H1 (cell line): ENCODE results near the gene UHMK1. TPM values are rescaled to one million over a fixed set of nuclear protein-coding genes. Genes with fewer than 3 reads are reported as not detected.

ENCODE experiments used
- CTCF ChIA-PET: fragments of 300-600 bp; sonication (Branson Sonifier 250); formaldehyde crosslinking; loops from one replicate; lab custom pipeline; 2021; ENCODE audit not compliant: partially characterized antibody; lab: Charles Lee
- POLR2A ChIA-PET: fragments of 300-600 bp; sonication (Branson Sonifier 250); formaldehyde crosslinking; loops from one replicate; lab custom pipeline; 2021; ENCODE audit warnings: inconsistent platforms; ENCODE audit not compliant: partially characterized antibody; lab: Charles Lee
- DNase-seq, 2 experiments: peaks; one replicate each; pipeline versions ENCODE4 v3.0.0 to v3.0.0-alpha.2; 2010 to 2022; ENCODE audit warnings: low spot score in 2 of 2, low read depth in 1 of 2, mixed read lengths in 1 of 2
- FAIRE-seq: peaks from 2 replicates; lab custom pipeline; 2011; peaks lifted over from hg19 to GRCh38; lab: Jason Lieb, UNC
- H2AFZ ChIP-seq: 2 replicates; pipeline ENCODE4 v1.8.1; 2012; ENCODE audit warnings: low read length, inconsistent platforms
- H2AK5ac ChIP-seq: 2 replicates; pipeline ENCODE4 v1.6.1; 2013; ENCODE audit warnings: low read depth, low read length
- H2BK120ac ChIP-seq: replicated peaks from 2 replicates; pipeline ENCODE3; 2013; ENCODE audit warnings: low read depth, low read length, inconsistent platforms
- H2BK12ac ChIP-seq: 2 replicates; pipeline ENCODE4 v1.6.1; 2013; ENCODE audit warnings: low read depth, low read length
- H2BK15ac ChIP-seq: 2 replicates; pipeline ENCODE4 v1.6.1; 2013; ENCODE audit warnings: low read length
- H2BK20ac ChIP-seq: 2 replicates; pipeline ENCODE4 v1.6.1; 2013; ENCODE audit warnings: low read length
- H2BK5ac ChIP-seq: 2 replicates; pipeline ENCODE4 v1.6.1; 2013; ENCODE audit warnings: low read depth, low read length
- H3K14ac ChIP-seq: 2 replicates; pipeline ENCODE4 v1.6.1; 2013; ENCODE audit warnings: inconsistent platforms; ENCODE audit not compliant: insufficient read length
- H3K18ac ChIP-seq: 2 replicates; pipeline ENCODE4 v1.6.1; 2013; ENCODE audit warnings: low read length; ENCODE audit errors: extremely low read depth
- H3K23ac ChIP-seq: 2 replicates; pipeline ENCODE4 v1.6.1; 2013; ENCODE audit warnings: inconsistent platforms; ENCODE audit not compliant: insufficient read length
- H3K23me2 ChIP-seq: 2 replicates; pipeline ENCODE4 v1.6.1; 2013; ENCODE audit warnings: low read depth, low read length
- H3K27ac ChIP-seq: 2 replicates; pipeline ENCODE4 v1.6.1; 2011; ENCODE audit warnings: low read depth, low read length, inconsistent platforms
- H3K27me3 ChIP-seq, 4 experiments: replicated peaks in 1 of 4; 1 replicate in 1 of 4; 2 replicates in 3 of 4; pipeline versions ENCODE4 v1.6.1 to v1.8.1; 2011 to 2013; ENCODE audit warnings: low read length in 3 of 4, mild to moderate bottlenecking in 3 of 4, inconsistent platforms in 2 of 4, mixed read lengths in 2 of 4, moderate library complexity in 1 of 4; ENCODE audit not compliant: control insufficient read depth in 3 of 4, insufficient read depth in 3 of 4; ENCODE audit errors: extremely low read depth in 1 of 4
- H3K36me3 ChIP-seq, 4 experiments: 2 replicates each; pipeline versions ENCODE4 v1.6.1 to v1.8.1; 2011 to 2013; ENCODE audit warnings: mild to moderate bottlenecking in 4 of 4, low read length in 3 of 4, moderate library complexity in 2 of 4, control low read depth in 1 of 4, inconsistent platforms in 1 of 4; ENCODE audit not compliant: insufficient read depth in 4 of 4, control insufficient read depth in 2 of 4
- H3K4ac ChIP-seq: replicated peaks from 2 replicates; pipeline ENCODE3; 2013; ENCODE audit warnings: low read length, low read depth, mixed read lengths, inconsistent platforms; ENCODE audit not compliant: insufficient read length
- H3K4me1 ChIP-seq, 4 experiments: replicated peaks in 1 of 4; 1 replicate in 1 of 4; 2 replicates in 3 of 4; pipeline versions ENCODE4 v1.6.1 to v1.8.1; 2011 to 2013; ENCODE audit warnings: low read length in 3 of 4, inconsistent platforms in 2 of 4, mixed read lengths in 1 of 4; ENCODE audit not compliant: insufficient read depth in 4 of 4, control insufficient read depth in 3 of 4
- H3K4me2 ChIP-seq, 2 experiments: 2 replicates each; pipeline versions ENCODE4 v1.6.1 to v1.8.1; 2011 to 2013; ENCODE audit warnings: low read depth in 2 of 2, low read length in 2 of 2, control low read depth in 1 of 2, inconsistent platforms in 1 of 2, mild to moderate bottlenecking in 1 of 2; ENCODE audit not compliant: insufficient read depth in 1 of 2
- H3K4me3 ChIP-seq, 4 experiments: fragments of 200-600, 300-600 bp in 1 of 4; sonication (generic), shearing (Covaris generic), sonication (Bioruptor Twin) in 1 of 4; 2 replicates each; pipeline versions ENCODE4 v1.5.1 to v1.8.1; 2011 to 2016; ENCODE audit warnings: low read length in 4 of 4, low read depth in 3 of 4, control low read depth in 2 of 4, inconsistent platforms in 2 of 4, mild to moderate bottlenecking in 2 of 4, mixed read lengths in 1 of 4, moderate library complexity in 1 of 4; ENCODE audit not compliant: insufficient read depth in 2 of 4; ENCODE audit errors: extremely low read depth in 1 of 4
- H3K56ac ChIP-seq: replicated peaks from 2 replicates; pipeline ENCODE3; 2013; ENCODE audit warnings: low read depth, mild to moderate bottlenecking, mixed read lengths, low read length, inconsistent platforms; ENCODE audit not compliant: insufficient read length
- H3K79me1 ChIP-seq: 2 replicates; pipeline ENCODE4 v1.6.1; 2013; ENCODE audit warnings: low read depth, low read length, control low read depth
- H3K79me2 ChIP-seq, 2 experiments: 2 replicates each; pipeline versions ENCODE4 v1.6.1 to v1.8.1; 2012 to 2013; ENCODE audit warnings: low read length in 2 of 2, mild to moderate bottlenecking in 2 of 2, inconsistent platforms in 1 of 2; ENCODE audit not compliant: insufficient read depth in 2 of 2, control insufficient read depth in 1 of 2
- H3K9ac ChIP-seq, 4 experiments: replicated peaks in 1 of 4; 1 replicate in 1 of 4; 2 replicates in 3 of 4; pipeline versions ENCODE4 v1.6.1 to v1.8.1; 2011 to 2013; ENCODE audit warnings: low read depth in 3 of 4, low read length in 3 of 4, control low read depth in 2 of 4, mild to moderate bottlenecking in 2 of 4, moderate library complexity in 2 of 4, inconsistent platforms in 1 of 4; ENCODE audit errors: extremely low read depth in 1 of 4
- H3K9me3 ChIP-seq, 2 experiments: 2 replicates each; pipeline versions ENCODE4 v1.6.1 to v1.8.1; 2012 to 2013; ENCODE audit warnings: mild to moderate bottlenecking in 2 of 2, moderate library complexity in 2 of 2, control low read depth in 1 of 2, inconsistent platforms in 1 of 2, low read depth in 1 of 2, low read length in 1 of 2, mixed read lengths in 1 of 2; ENCODE audit not compliant: insufficient read depth in 2 of 2
- H4K20me1 ChIP-seq, 2 experiments: replicated peaks in 1 of 2; 2 replicates each; pipeline versions ENCODE3 to v1.8.1; 2011 to 2013; ENCODE audit warnings: inconsistent platforms in 2 of 2, low read length in 2 of 2, mild to moderate bottlenecking in 1 of 2; ENCODE audit not compliant: insufficient read depth in 2 of 2, control insufficient read depth in 1 of 2
- H4K5ac ChIP-seq: 2 replicates; pipeline ENCODE4 v1.6.1; 2013; ENCODE audit warnings: low read length, low read depth, mixed read lengths, inconsistent platforms; ENCODE audit not compliant: insufficient read length
- H4K8ac ChIP-seq: 2 replicates; pipeline ENCODE4 v1.8.0; 2013; ENCODE audit warnings: mild to moderate bottlenecking, moderate library complexity, low read length, inconsistent platforms; ENCODE audit not compliant: insufficient read depth; ENCODE audit errors: extremely low read depth
- H4K91ac ChIP-seq: replicated peaks from 2 replicates; pipeline ENCODE3; 2013; ENCODE audit warnings: low read length, mixed read lengths, inconsistent platforms; ENCODE audit not compliant: insufficient read length
- BACH1 ChIP-seq: IDR thresholded peaks from 2 replicates; pipeline ENCODE4 v1.6.1; 2012; ENCODE audit warnings: low read length, improper control_type of control experiment
- CBX5 ChIP-seq: fragments of 300-800, 300-1000 bp; sonication (generic); IDR thresholded peaks from 2 replicates; pipeline ENCODE4 v1.7.1; 2016; ENCODE audit warnings: antibody characterized with exemption, low read length, low read depth
- E2F6 ChIP-seq: IDR thresholded peaks from 2 replicates; pipeline ENCODE4 v1.6.1; 2012; ENCODE audit warnings: inconsistent platforms
- EGR1 ChIP-seq: IDR thresholded peaks from 2 replicates; pipeline ENCODE4 v1.6.1; 2011; ENCODE audit warnings: low read depth, low read length, borderline replicate concordance
- GABPA ChIP-seq: IDR thresholded peaks from 2 replicates; pipeline ENCODE4 v1.6.1; 2011; ENCODE audit warnings: mild to moderate bottlenecking, low read length, moderate library complexity, borderline replicate concordance; ENCODE audit not compliant: insufficient read depth
- GTF2F1 ChIP-seq: IDR thresholded peaks from 2 replicates; pipeline ENCODE4 v1.6.1; 2012; ENCODE audit warnings: low read depth, low read length, improper control_type of control experiment, borderline replicate concordance
- KDM5A ChIP-seq: fragments of 200-600 bp; IDR thresholded peaks from 2 replicates; pipeline ENCODE4 v1.7.1; 2012; ENCODE audit warnings: mild to moderate bottlenecking, low read length, inconsistent platforms, mixed read lengths
- NRF1 ChIP-seq: IDR thresholded peaks from 2 replicates; pipeline ENCODE4 v1.6.1; 2011; ENCODE audit warnings: mild to moderate bottlenecking, low read depth, low read length, improper control_type of control experiment
- POLR2A ChIP-seq, 2 experiments: IDR thresholded peaks; 1 replicate in 1 of 2; 2 replicates in 1 of 2; pipeline ENCODE4 v1.6.1; 2011; ENCODE audit warnings: low read depth in 2 of 2, low read length in 2 of 2, mild to moderate bottlenecking in 2 of 2; ENCODE audit errors: control extremely low read depth in 1 of 2
- SIRT6 ChIP-seq: IDR thresholded peaks from one replicate; pipeline ENCODE4 v1.7.1; 2012; ENCODE audit warnings: low read length, inconsistent platforms
- SUZ12 ChIP-seq: fragments of 200-600 bp; sonication (generic); IDR thresholded peaks from 2 replicates; pipeline ENCODE4 v1.6.1; 2012; ENCODE audit warnings: mild to moderate bottlenecking, inconsistent platforms, low read length, moderate library complexity, mixed read lengths
- TAF1 ChIP-seq: IDR thresholded peaks from 2 replicates; pipeline ENCODE4 v1.6.1; 2011; ENCODE audit warnings: mild to moderate bottlenecking, low read depth, low read length
- WGBS, 2 experiments: shearing (Covaris generic) in 1 of 2; methylation state at CpG; one replicate each; pipeline versions ENCODE4 v1.1.6 to v1.1.7; 2013 to 2015; ENCODE audit warnings: low lambda C conversion rate in 2 of 2, mixed read lengths in 2 of 2, inconsistent platforms in 1 of 2, low coverage in 1 of 2, missing lambda C conversion rate in 1 of 2; ENCODE audit not compliant: insufficient replicate concordance in 2 of 2, insufficient coverage in 1 of 2, insufficient read length in 1 of 2; ENCODE audit errors: extremely low coverage in 1 of 2, missing lambda C conversion rate in 1 of 2; 5-methylcytosine and 5-hydroxymethylcytosine counted together
- polyA plus RNA-seq, 7 experiments: library from polyadenylated mRNA; depleted of rRNA in 3 of 7; stranded (reverse) in 5 of 7; unstranded in 2 of 7; fragments of >200 nt in 5 of 7; fragments of 200-250 nt in 2 of 7; gene quantifications; 1 replicate in 5 of 7; 2 replicates in 1 of 7; 4 replicates in 1 of 7; pipeline versions ENCODE4 v1.2.1 to v1.2.3, GENCODE V29; 2011 to 2013; ENCODE audit warnings: missing spikeins in 2 of 7, mixed read lengths in 2 of 7
- total RNA-seq: library from RNA; stranded (reverse); fragmentation: NEBNext Ultra II Directional; extraction: Animal tissue kit (Norgen Biotek cat#: 25700); gene quantifications from 2 replicates; pipeline ENCODE4 v1.2.1, GENCODE V29; 2021

UHMK1 gene
- total and polyA plus RNA-seq, 2 of the 8 experiments (the other 6 are each of a cell fraction or from before 2014, with no cell fraction given), result 4.6 to 16.1 TPM

DNA sequence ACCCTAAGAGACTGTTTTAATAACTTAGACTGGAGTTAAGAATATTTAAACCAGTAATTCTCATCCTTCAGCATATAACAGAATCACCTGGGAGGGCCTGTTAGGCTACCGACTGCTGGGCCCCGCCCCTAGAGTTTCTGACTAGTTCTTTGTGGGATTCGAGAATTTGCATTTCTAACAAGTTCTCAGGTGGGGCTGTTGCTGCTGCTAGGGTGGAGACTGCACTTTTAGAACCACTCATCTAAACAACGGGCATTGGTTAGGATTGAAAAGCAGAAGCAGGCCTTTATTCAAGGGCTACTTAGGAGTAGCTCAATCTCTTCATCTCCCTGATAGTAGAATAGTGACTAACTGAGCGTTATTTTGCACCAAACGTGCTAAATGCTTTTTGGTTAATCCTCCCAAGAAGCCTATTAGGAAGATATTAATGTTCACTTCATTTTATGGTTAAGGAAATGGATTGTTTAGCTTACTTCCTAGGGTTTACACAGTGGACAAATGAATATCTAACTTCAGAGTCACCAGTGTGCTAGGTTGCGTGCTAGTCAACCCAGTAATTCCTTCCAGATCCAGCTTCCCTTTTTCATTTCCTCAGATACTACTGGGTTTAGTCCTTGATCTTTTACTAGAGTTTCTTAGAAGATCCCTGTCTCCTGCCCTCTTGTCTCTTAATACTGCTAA is 32.8 kb downstream of the UHMK1 start:
- H3K9me3 ChIP-seq, result no peaks in the 10 kb centered on the region
- H3K27me3 ChIP-seq, result no peaks in the 10 kb centered on the region
- DNase-seq (peak; percentile 43 to 56), FAIRE-seq (peak; percentile 63)
- H2AFZ ChIP-seq, result no peak overlapping the region
- no peaks in the 10 kb centered on the region for H3K79me1 ChIP-seq
- H3K56ac ChIP-seq, result no peak overlapping the region
- CTCF ChIA-PET, result interaction anchor here (0.9 kb wide), 1 partner anchor 9 kb away, joined by 3 read pairs; no protein-coding TSS in a partner anchor
- H3K4ac ChIP-seq, result no peak overlapping the region
- no peak overlapping the region; the same call in 1 of the 2 replicates for H3K18ac ChIP-seq
- H3K23ac ChIP-seq, result no peak overlapping the region
- no peak overlapping the region for H4K8ac ChIP-seq
- H4K20me1 ChIP-seq, result peaks cover 0 to 2% of the 10 kb centered on the region in 2 experiments
- H3K23me2 ChIP-seq, result no peaks in the 10 kb centered on the region
- H3K4me1 ChIP-seq, result peaks cover 0 to 9% (median 5%) of the 10 kb centered on the region in 4 experiments; a peak in 3 of 7 replicates
- POLR2A ChIA-PET, result interaction anchor here (1.4 kb wide), 1 partner anchor 9 kb away, joined by 4 read pairs; no protein-coding TSS in a partner anchor
- no peak overlapping the region for H2BK12ac ChIP-seq
- WGBS, 2 experiments, result 33% methylated on average over 7 of the region's 7 CpGs; no CpG with 5 or more reads in 1 of the 2 experiments
- no peak overlapping the region for H2BK5ac ChIP-seq
- H3K27ac ChIP-seq, result no peak overlapping the region
- H3K14ac ChIP-seq, result no peak overlapping the region
- no peak overlapping the region for H2BK15ac ChIP-seq
- H3K79me2 ChIP-seq, result no peaks in the 10 kb centered on the region
- H4K5ac ChIP-seq, result peak overlapping the region; percentile 7
- H2AK5ac ChIP-seq, result no peak overlapping the region
- no peak overlapping the region for H3K4me3 ChIP-seq
- no peak overlapping the region for H4K91ac ChIP-seq
- H3K4me2 ChIP-seq, result peak overlapping the region in 1 of 2 experiments; percentile 30; a peak in 2 of 4 replicates
- H3K9ac ChIP-seq, result no peak overlapping the region
- peaks cover 0 to 7% (median 0%) of the 10 kb centered on the region in 4 experiments; a peak in 1 of 8 replicates for H3K36me3 ChIP-seq
- no peak overlapping the region for H2BK120ac ChIP-seq
- H2BK20ac ChIP-seq, result no peak overlapping the region
- TF ChIP-seq EGR1 (no peak), GABPA (no peak), TAF1 (0 out of 2 replicates have a peak, but pooled peaks have one; percentile 39), BACH1 (no peak), GTF2F1 (no peak), POLR2A (IDR thresholded peaks at IDR 0.05; ENCODE audit: control extremely low read depth in 1 of 2, low read depth in 2 of 2, low read length in 2 of 2) (0 out of 3 replicates have a peak, but pooled peaks of 1 of the 2 experiments have one; percentile 19), KDM5A (no peak), SUZ12 (no peak), CBX5 (no peak), SIRT6 (no peak), E2F6 (no peak), NRF1 (no peak)
